SU-DHL-6 (cell line): ENCODE data around the gene LYG2.
"Not testable (repeated sequence)": the region's sequence is repeated elsewhere in the genome, so short reads cannot be mapped to it uniquely, and the experiment has no call there.

Experiments used
- H2AFZ ChIP-seq: fragments of 200-600 bp; sonication (generic); 2 replicates; pipeline ENCODE4 v1.6.1; 2014; ENCODE audit warnings: low read depth, mild to moderate bottlenecking, moderate library complexity, mixed read lengths, antibody characterized with exemption, low read length; ENCODE audit not compliant: severe bottlenecking
- H3F3A ChIP-seq: fragments of 200-600 bp; shearing (Covaris generic); 2 replicates; pipeline ENCODE4 v1.6.0; 2016; ENCODE audit warnings: antibody characterized with exemption, mild to moderate bottlenecking; ENCODE audit not compliant: insufficient read depth
- H3K27ac ChIP-seq: fragments of 200-600 bp; sonication (generic); 2 replicates; pipeline ENCODE4 v1.5.1; 2016; ENCODE audit warnings: low read depth, mild to moderate bottlenecking, low read length, moderate library complexity, mixed read lengths
- H3K27me3 ChIP-seq: fragments of 200-600 bp; sonication (generic), shearing (Covaris generic); 2 replicates; pipeline ENCODE4 v1.6.0; 2014; ENCODE audit warnings: mild to moderate bottlenecking, low read length
- H3K36me3 ChIP-seq: fragments of 200-600 bp; sonication (generic); 2 replicates; pipeline ENCODE4 v1.6.1; 2014; ENCODE audit warnings: mild to moderate bottlenecking, low read length, mixed read lengths
- H3K4me2 ChIP-seq: fragments of 300-600, 200-600 bp; shearing (Covaris generic), sonication (generic); 2 replicates; pipeline ENCODE4 v1.6.0; 2014; ENCODE audit warnings: low read length, low read depth, mild to moderate bottlenecking; ENCODE audit not compliant: poor library complexity, severe bottlenecking
- H3K4me3 ChIP-seq: fragments of 200-600 bp; sonication (generic); 2 replicates; pipeline ENCODE4 v1.5.1; 2014; ENCODE audit warnings: antibody characterized with exemption, low read length, mild to moderate bottlenecking, mixed read lengths; ENCODE audit not compliant: insufficient read depth, poor library complexity, severe bottlenecking
- H3K79me2 ChIP-seq: fragments of 200-600 bp; sonication (generic); 2 replicates; pipeline ENCODE4 v1.6.1; 2014; ENCODE audit warnings: mild to moderate bottlenecking, low read length, moderate library complexity; ENCODE audit not compliant: insufficient read depth
- H3K9ac ChIP-seq: fragments of 200-600 bp; sonication (generic); 2 replicates; pipeline ENCODE4 v1.7.0; 2014; ENCODE audit warnings: mild to moderate bottlenecking, low read length
- H3K9me2 ChIP-seq: fragments of 200-600 bp; sonication (generic); replicated peaks from 2 replicates; pipeline ENCODE4 v1.6.1; 2014; ENCODE audit warnings: low read length; ENCODE audit not compliant: insufficient read depth
- H3K9me3 ChIP-seq: fragments of 200-600 bp; sonication (generic); 2 replicates; pipeline ENCODE4 v1.6.1; 2014; ENCODE audit warnings: low read length, mixed read lengths; ENCODE audit not compliant: insufficient read depth
- H4K20me1 ChIP-seq: fragments of 200-600 bp; sonication (generic); 2 replicates; pipeline ENCODE4 v1.6.1; 2014; ENCODE audit warnings: low read depth, mild to moderate bottlenecking, antibody characterized with exemption, low read length, moderate library complexity, mixed read lengths
- EZH2phosphoT487 ChIP-seq: fragments of 200-600 bp; sonication (generic), shearing (Covaris generic); conservative IDR thresholded peaks from 2 replicates; pipeline ENCODE4 v1.6.1; 2018; ENCODE audit warnings: mild to moderate bottlenecking, antibody characterized with exemption, low read length, moderate library complexity, mixed read lengths
- TF ChIP-seq, protein P1 (sequence below): fragments of 200-600 bp; sonication (generic); IDR thresholded peaks from one replicate; pipeline ENCODE4 v1.5.1; 2017; ENCODE audit warnings: antibody characterized with exemption, mild to moderate bottlenecking, low read length, moderate library complexity; ENCODE audit not compliant: insufficient read depth, poor library complexity, severe bottlenecking

LYG2 gene, protein sequence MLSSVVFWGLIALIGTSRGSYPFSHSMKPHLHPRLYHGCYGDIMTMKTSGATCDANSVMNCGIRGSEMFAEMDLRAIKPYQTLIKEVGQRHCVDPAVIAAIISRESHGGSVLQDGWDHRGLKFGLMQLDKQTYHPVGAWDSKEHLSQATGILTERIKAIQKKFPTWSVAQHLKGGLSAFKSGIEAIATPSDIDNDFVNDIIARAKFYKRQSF

DNA sequence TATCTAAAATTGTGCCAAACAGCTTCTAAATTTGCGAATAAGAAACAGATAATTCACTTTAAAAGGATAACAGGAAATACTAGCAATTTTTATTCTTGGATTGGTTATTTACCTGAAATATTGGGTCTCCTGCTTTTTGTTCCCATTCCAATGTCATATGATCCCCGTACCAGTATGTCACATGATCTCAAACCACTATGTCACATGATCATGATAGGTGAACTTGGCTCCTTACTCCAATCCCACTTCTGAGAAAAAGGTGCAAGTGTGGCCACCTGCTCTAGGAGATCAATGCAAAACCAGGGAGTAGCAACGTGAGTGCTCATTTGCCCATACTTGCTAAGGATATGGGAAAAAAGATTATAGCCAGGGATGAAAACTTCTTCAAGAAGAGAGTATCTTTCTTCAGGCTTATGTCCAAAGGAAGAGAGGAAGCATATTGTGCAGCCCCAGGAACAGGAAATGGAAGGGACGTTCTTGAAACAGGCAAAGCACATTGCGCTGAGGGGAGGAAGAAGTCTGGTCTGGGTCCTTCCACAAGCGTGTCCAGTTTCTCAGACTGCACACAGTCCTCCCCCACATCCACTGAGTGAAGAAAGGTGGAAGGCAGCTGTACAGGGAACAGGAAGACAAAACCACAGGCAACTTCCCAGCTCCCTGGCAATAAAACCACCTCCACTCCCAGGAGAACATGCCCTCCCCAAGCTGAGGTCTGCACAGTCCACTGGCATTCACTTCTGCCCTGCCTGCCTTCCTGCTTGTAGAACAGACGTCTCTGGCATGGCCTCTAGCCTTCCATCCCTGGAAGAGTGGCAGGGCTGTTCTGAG, at the start of gene LYG2:
LYG2 (minus strand) TSS at position 176 of the 828 bp plus-strand sequence. CDS start 1,406 bp downstream, outside the sequence.
- Histone ChIP-seq H3K27ac (no peak within 1 kb of the TSS), H4K20me1 (no peaks in the 10 kb centered on the region), H3K9ac (no peak within 1 kb of the TSS), H3K9me3 (no peaks in the 10 kb centered on the region), H2AFZ (no peak within 1 kb of the TSS), H3K36me3 (no peaks in the 10 kb centered on the region), H3K4me3 (no peak within 1 kb of the TSS), H3F3A (no peaks in the 10 kb centered on the region), H3K27me3 (no peaks in the 10 kb centered on the region), H3K9me2 (no peaks in the 10 kb centered on the region), H3K79me2 (no peaks in the 10 kb centered on the region), H3K4me2 (no peak within 1 kb of the TSS)
- TF ChIP-seq, protein P1, sequence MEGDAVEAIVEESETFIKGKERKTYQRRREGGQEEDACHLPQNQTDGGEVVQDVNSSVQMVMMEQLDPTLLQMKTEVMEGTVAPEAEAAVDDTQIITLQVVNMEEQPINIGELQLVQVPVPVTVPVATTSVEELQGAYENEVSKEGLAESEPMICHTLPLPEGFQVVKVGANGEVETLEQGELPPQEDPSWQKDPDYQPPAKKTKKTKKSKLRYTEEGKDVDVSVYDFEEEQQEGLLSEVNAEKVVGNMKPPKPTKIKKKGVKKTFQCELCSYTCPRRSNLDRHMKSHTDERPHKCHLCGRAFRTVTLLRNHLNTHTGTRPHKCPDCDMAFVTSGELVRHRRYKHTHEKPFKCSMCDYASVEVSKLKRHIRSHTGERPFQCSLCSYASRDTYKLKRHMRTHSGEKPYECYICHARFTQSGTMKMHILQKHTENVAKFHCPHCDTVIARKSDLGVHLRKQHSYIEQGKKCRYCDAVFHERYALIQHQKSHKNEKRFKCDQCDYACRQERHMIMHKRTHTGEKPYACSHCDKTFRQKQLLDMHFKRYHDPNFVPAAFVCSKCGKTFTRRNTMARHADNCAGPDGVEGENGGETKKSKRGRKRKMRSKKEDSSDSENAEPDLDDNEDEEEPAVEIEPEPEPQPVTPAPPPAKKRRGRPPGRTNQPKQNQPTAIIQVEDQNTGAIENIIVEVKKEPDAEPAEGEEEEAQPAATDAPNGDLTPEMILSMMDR, result no peak
- TF ChIP-seq EZH2phosphoT487, result no peak

DNA sequence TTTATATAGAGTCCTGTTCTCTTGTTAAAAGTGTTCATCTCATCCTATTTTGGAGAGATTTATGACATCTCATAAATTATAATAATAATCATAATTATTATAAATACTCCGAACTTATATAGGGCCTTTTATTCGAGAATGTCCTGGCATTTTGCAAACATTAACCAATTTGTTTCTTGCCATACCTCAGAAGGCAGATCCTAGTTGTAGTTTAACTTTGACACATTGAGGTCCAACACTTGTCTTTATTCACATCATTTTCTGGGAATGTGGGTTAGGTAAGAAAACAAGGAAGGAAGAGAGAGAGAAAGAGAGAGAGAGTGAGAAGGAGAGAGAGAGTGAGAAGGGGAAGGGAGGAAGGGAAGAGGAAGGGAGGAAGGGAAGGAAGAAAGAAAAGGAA, 45.6 kb upstream of the LYG2 start, which contains the start of gene LYG1:
LYG1 (minus strand) TSS at position 101 of the 400 bp plus-strand sequence. CDS start 5,527 bp downstream, outside the sequence.
- H2AFZ ChIP-seq, H3K27me3 ChIP-seq, H3K9ac ChIP-seq, H3K36me3 ChIP-seq, H3F3A ChIP-seq, H3K9me2 ChIP-seq, H3K9me3 ChIP-seq, H3K4me2 ChIP-seq, H3K79me2 ChIP-seq, H3K27ac ChIP-seq, H4K20me1 ChIP-seq, H3K4me3 ChIP-seq: not testable (repeated sequence)

DNA sequence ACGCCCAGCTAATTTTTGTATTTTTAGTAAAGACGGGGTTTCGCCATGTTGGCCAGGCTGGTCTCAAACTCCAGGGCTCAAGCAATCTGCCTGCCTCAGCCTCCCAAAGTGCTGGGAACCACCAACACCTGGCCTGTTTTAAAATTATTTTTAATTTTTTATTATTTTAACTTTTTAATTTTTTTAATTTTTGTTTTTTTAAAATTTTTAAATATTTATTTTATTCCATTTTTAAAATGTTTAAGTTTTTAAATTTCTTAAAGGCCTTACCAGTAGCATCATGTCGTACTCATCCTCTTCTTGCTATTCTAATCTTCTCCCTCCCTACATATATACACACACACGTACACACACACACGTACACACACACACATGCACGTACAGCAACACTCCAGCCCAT, 44.1 kb upstream of the LYG2 start:
- Histone ChIP-seq H2AFZ (no peak overlapping the region), H3K9me2 (no peaks in the 10 kb centered on the region), H3K79me2 (no peaks in the 10 kb centered on the region), H3K9ac (no peak overlapping the region), H3K4me3 (no peak overlapping the region), H3K27me3 (no peaks in the 10 kb centered on the region), H4K20me1 (no peaks in the 10 kb centered on the region), H3F3A (no peaks in the 10 kb centered on the region), H3K27ac (no peak overlapping the region), H3K9me3 (no peaks in the 10 kb centered on the region), H3K4me2 (no peak overlapping the region), H3K36me3 (no peaks in the 10 kb centered on the region)
- no peak for TF ChIP-seq EZH2phosphoT487
- TF ChIP-seq, protein P1, result no peak

DNA sequence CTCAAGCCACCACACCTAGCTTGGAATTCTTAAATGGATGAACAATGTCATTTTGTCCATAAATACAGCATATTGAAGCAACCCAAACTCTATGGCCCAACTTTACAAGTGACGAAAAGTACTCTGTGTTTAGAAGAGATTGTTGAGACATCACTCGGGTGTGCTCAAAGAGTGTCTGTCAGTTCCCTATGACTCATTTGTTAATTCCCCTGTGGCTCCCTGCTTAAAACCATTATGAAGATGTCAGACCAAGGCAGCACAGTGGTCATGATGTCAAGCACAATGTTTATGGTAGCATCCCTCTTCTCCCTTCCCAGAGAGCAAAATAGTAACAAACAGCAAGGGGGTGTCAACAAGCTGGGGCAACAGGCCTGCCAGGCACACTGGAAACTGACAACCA, 42.5 kb upstream of the LYG2 start:
- H3K9me3 ChIP-seq, result no peaks in the 10 kb centered on the region
- no peaks in the 10 kb centered on the region for H4K20me1 ChIP-seq
- H3K36me3 ChIP-seq, result no peaks in the 10 kb centered on the region
- H3F3A ChIP-seq, result no peaks in the 10 kb centered on the region
- TF ChIP-seq, protein P1, result no peak
- TF ChIP-seq EZH2phosphoT487, result no peak
- H3K27ac ChIP-seq, result no peak overlapping the region
- no peak overlapping the region for H3K4me3 ChIP-seq
- H3K27me3 ChIP-seq, result no peaks in the 10 kb centered on the region
- H3K9me2 ChIP-seq, result no peaks in the 10 kb centered on the region
- H2AFZ ChIP-seq, result no peak overlapping the region
- H3K9ac ChIP-seq, result no peak overlapping the region
- H3K79me2 ChIP-seq, result no peaks in the 10 kb centered on the region
- H3K4me2 ChIP-seq, result no peak overlapping the region
